Inflammatory macrophage treated with lipopolysaccharide for 4 hours (primary cell): Measurements from ENCODE around the gene AGK.
"Not testable (repeated sequence)": the region's sequence is repeated elsewhere in the genome, so short reads cannot be mapped to it uniquely, and the experiment has no call there.

ENCODE experiments used
- DNase-seq: peaks from one replicate; pipeline ENCODE4 v3.0.0-alpha.2; 2020

Gene AGK

DNA sequence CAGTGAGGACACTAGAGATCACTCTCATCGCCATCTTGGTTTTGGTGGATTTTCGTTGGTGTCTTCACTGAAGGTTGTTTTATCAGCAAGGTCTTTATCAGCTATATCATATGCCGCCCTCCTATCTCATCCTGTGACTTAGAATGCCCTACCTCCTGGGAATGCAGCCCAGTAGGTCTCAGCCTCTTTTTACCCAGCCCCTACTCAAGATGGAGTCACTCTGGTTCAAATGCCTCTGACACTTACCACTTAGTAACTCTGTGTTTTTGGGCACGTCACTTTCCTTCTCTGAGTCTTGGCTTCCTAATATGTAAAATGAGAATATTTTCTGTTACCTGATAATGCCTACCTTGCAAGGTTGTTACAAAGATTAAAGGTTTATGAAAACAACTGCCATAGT lies 37.7 kb downstream of the AGK start:
- DNase-seq = no peak

DNA sequence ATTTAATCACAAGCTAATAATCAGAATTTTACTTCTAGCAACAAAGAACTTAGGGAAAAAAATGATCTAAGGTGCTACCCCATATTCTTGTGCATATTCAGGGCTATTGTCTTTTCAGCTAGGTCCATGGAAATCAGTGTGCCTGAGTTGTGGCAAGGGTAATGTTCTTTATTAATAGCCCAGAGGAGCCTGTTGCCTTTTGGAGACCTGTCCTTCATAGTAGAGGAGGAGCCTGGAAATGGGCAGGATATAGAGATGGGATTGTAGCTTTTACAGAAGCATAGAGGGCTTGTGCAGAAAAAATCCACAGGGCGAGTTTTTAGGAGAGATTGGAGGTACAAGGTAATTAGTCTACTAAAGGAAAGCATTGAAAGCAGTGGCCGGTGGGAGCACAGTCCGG lies 38.9 kb downstream of the AGK start:
- no peak for DNase-seq

DNA sequence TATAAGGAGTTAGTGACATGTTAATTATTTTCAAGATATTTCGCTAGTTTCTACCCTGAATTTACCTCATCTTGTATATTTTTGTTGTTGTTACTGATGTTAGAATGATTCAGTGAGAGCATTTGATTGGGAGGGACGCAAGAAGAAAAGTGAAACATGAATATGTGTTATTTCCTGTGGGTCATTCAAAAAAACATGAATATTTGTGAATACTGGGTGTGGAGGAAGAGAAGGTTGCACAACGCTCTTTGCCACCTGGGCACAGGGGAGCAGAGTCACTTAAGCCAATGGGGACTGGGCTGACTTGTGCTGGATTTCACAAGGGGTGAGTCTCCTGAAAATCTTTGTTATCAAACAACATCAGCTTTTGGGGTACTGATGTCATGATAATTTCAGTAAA lies 39.5 kb downstream of the AGK start:
- DNase-seq = no peak

DNA sequence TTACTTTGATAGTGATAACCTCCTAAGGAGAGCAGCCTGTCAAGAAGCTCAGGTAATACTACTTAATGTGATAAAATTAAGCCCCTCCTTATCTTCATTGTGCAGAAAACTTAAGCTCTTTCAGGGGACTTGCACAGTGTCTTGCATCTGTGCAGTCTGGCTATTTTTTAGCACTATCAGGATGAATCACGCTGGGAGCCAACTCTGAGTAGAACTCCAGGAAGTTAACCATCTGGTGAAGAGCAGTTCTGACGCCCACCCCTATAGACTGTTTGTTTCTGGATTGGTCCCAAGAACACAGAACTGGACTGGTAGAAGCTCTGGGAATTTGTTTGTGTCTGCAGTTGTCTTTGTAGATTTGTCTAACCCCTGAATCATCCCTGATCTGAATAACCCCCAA lies 41.9 kb downstream of the AGK start:
- no peak for DNase-seq

DNA sequence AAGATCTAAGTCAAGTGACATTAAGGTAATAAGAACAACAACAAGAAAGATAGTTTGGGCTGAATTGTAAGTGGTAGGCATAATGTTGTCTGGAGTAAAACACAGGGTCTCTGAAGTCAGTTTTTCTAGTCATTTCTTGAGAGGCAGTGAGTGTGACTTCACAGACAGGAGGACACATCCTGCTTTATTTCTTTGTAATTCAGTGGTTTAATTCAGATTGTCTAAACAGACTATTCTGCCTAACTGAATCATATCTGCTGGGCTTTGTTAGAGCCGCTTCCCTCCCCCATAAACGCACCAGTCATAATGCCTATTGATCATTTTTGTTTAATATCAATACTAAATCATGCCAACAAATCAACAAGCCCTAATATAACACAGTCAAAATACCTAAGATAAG lies 46.8 kb downstream of the AGK start:
- DNase-seq = no peak

DNA sequence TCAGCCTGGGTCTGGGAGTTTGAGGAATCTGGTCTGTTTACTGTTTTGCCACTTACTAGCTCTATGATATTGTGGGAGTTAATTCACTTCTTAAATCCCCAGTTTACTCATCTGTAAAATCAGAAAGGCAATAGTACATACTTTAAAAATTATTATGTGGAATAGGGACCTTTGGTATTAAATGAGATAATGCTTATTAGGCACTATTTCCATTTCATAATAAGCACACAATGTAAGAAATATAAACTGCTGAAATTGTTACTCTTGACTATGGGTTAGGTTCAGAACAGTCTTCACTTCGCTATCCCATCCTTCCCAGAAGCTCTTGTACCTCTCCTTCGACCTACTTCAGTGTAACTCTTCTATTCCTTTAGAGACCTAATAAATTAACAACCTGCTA lies 47.2 kb downstream of the AGK start:
- DNase-seq = no peak

DNA sequence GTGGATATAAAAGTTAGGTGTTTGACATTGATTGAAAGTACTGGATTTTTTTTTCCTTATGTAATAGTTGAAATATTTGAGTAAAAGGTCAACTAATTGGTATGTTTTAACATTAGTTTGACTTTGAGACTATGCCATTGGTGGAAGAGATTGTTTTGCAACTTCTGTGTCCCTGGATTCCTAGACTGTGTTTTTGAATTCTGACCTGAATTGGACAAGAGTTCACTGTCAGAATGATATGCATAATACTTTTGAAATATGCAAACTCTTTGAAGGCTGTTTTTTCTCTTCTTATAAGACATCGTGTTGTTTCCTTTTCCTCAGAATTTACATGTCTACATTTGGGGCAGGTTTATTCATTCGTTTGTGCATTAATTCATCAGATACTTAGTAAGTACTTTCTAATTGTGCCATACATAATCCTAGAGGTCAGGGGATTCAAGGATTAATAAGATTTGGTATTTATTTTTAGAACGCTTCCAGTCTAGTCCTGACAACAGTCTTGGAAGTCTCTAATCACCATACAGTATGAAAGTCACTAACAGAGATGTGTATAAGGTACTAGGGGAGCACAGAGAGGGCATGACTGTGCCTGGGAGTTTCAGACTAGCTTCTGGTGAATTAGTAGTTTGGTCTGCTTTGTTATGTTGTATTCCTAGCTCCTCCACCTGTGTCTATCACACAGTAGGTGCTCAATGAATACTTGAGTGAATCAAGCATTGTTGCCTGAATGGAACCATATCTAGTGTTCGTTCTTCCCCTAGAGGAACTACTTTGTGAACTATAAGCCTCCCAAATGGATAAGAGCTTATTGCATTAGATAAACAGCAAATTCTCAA lies 49.2 kb downstream of the AGK start:
- DNase-seq = no peak

DNA sequence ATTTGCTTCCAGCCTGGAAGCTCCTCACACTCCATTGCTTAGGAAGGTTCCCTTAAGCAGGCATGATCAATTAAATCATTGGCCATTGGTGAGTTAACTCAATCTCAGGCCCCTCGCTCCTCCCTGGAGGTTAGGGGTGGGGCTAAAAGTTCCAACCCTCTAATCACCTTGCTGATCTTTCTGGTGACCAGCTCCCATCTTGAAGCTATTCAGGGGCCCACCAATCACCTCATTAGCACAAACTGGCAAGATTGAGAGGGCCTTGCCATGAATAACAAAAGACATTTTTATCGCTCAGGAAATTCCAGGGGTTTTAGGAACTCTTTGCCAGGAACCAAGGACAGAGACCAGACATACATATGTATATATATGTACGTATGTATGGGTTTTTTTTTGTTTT lies 58.4 kb downstream of the AGK start:
- DNase-seq = no peak

DNA sequence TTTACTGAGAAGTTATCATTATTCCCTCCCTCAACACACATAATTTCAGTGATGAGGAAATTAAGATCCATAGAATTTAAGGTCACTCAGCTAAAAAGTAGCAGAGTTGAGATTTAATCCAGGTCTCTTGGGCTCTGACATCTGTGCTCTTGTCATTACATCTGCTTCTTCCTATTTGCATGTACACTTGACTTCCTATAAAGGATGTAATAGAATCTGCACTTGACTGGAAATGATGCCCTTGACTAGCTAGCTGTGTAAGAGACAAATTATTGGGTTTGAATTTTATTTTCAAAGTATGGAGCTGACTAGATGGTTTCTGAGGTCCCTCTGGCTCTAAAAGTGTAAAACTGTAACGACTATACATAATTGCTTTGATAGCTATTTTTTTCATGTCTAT lies 59.5 kb downstream of the AGK start:
- DNase-seq = no peak

DNA sequence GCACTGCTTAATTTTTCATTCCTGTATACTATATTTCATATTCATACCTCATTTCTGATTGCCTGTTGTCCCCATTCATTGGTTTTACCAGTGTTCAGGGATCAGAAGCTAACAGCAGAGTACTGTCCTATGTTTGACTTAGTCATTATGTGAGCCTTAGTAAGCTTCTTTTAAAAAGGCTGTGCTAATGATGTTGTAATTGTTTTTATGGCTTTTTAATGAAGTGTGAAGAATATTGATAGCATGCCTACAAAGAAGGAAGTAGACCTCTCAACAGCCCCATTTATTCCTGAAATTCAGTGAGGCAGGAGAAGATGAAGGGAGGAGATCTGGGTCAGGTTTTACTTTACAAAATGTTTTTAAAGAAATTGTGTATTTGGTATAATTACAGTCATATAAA lies 61.7 kb downstream of the AGK start:
- DNase-seq = no peak

DNA sequence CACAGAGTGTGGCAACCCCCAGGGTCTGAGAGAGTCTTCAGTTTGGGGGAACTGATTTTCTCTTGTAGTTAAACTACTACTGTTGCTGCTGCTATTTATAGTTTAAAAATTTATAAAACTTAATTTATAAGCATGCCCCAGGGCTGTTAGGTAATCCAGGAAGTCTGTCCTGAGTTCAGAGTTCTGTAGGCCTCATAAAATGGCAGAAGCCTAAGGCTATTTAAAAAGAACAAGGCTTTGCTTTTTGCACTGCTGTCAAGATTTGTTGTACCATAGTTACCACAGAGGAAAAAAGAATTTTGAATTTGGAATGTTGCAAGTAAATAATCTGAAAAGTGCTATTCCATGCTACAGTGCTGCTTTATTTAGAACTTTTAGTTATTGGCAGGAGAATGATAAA lies 66.1 kb downstream of the AGK start:
- DNase-seq = no peak

DNA sequence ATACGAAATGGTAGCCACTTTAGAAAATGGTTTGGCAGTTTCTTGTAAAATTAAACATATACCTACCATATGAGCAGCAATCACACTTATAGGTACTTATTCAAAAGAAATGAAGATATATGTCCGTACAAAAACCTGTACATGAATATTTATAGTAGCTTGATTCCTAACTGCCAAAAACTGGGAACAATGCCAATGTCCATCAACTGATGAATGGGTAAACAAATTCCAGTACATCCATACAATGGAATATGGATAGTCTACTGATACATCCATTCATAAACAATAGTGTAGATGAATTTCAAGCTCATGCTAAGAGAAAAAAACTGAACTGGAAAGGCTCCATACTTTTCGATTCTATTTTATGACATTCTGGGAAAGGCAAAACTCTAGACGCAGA lies 68.5 kb downstream of the AGK start:
- no peak for DNase-seq

DNA sequence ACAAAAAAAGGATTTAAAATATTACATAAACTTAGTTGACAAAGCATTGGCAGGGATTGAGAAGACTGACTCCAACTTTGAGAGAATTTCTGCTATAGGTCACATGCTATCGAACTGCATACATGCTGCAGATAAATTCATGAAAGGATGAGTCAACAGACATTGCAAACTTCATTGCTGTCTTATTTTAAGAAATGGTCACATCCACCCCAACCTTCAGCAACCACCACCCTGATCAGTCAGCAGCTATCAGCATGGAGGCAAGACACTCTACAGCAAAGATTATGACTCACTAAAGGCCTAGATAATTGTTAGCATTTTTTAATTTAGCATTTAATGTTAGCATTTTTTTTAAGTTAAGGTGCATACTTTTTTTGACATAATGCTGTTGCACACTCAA lies 73.6 kb downstream of the AGK start:
- DNase-seq = no peak

DNA sequence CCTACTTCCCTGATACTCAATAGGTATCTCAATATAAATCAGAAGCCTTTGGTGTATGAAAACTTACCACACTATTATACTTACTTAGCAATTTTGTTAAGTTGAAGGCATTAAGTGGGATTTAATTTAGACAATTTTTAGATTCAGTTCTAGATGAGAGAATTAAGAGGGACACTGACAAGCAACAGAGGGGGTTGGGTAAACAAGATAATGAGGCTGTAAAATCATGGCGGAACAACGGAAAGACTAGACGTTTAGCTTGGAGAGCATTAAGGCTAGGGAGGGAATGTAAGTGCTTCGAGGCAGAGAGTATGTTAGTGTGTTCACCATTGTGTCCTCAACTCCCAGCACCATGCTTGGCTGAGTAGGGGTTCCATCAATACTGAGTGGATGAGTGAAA lies 79.4 kb downstream of the AGK start:
- DNase-seq = no peak

DNA sequence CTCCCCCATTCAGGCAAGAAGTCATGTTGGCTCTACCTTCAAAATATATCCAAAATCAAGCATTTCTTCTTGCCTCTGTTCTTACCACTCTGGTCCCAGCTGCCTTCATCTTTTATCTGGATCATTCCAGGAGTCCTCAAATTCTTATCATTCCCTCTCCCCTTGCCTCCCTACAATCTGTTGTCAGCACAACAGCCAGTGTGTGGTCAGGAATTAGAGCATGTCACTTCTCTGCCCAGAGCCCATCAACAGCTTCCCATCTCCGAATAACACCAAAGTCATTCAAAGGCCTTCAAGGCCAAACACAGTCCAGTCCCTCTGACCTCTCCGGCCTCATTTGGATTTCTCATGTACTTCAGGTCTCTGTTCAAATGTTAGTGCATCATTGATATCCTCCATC lies 80.3 kb downstream of the AGK start:
- no peak for DNase-seq

DNA sequence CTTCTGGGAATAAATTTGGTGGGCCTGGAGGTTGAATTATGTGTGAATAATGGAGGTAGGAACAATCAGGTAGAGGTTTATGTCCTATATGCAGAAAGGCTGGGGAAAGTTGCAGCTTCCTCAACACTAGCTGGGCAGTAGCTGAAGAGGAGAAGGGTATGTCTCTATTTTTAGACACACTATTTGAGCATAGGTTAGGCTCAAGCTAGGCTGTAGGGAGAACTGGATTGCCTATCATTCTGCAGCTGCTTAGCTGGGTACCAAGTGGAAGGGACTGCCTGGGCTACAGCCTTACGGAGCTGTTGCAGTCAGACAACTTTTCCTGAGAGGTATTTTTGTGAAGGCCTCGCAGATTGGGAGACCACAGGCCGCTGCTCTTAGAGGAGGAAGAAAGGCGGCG lies 82.9 kb downstream of the AGK start:
- no peak for DNase-seq

DNA sequence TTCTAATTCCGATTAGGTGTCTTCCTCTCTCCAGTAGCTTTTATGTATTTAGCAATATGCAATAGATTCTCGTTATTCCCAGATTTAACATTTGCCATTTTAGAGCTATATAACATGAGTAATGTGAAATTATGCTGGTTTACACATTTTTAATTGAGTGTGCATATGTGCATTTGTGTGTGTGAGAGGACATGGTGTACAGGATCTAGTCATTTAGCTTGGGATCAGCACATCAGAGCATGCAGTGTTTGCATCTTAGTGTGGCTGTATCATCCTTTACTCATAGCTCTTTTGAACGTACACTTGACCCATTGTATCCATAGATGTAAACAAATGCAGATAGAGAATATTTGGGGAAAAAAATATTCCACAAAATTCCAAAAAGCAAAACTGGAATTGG lies 84.8 kb downstream of the AGK start:
- DNase-seq = no peak

DNA sequence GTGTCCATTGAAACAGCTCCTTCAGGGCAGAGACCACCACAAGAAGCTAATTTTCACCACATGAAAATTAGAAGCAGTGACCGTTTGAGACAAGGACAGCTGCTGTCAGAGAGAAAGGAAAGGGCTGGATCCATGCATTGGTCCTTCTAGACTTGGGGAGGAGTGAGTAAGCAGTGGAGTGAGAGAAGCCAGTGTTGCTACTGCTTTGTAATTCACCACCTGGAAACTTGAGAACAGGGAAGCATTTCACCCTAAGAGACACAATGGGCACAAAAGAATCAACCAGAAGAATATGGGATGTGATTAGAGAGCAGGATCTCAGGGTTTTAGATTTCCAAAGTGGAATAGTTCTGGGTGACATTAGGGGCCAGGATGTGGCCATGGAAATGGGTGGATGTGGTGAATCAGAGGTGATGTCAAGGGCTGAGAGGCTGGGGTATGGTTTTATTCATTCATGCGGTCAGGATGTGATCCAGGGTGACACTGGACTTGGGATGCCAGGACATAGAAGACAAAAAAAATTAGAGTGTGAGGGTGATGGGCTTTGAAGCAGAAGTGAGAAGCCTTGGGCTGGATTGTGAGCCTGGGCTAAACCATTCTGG lies 89.1 kb downstream of the AGK start:
- no peak for DNase-seq

DNA sequence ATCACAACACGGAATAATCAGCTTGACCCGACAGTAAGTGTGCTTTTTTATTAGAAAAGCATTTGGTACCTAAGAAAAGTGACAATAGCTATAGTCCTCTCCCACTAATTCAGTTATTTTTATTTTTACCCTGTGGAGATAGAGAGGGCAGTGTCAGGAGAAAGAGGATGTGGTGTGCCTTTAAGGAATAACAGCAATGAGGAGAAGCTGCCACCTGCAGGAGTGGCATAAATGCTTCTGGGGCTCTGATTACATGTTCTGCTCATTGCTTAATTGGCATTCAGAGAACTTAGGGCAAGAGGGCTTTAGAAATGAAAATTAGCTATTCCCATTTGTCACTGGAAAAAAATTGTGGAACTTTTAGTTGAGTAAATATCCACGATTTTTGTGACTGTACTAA lies 90.7 kb downstream of the AGK start:
- DNase-seq = no peak

DNA sequence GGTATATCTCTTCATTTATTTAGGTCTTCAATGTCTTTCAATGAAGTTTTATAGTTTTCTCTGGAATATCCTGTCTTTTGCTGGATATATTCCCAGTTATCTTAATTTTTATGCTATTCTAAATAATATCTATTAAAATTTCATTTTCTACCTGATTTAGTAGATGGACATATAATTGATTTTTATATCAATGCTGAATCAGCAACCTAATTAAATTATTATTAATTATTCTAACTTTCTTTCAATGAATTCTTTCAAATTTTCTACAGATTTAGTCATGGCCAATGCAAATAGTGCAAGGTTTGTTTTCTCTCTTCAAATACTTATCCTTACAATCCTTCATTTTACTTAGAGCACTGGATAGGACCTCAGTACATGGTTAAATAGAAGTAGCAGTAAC lies 94.0 kb downstream of the AGK start:
- DNase-seq = no peak

DNA sequence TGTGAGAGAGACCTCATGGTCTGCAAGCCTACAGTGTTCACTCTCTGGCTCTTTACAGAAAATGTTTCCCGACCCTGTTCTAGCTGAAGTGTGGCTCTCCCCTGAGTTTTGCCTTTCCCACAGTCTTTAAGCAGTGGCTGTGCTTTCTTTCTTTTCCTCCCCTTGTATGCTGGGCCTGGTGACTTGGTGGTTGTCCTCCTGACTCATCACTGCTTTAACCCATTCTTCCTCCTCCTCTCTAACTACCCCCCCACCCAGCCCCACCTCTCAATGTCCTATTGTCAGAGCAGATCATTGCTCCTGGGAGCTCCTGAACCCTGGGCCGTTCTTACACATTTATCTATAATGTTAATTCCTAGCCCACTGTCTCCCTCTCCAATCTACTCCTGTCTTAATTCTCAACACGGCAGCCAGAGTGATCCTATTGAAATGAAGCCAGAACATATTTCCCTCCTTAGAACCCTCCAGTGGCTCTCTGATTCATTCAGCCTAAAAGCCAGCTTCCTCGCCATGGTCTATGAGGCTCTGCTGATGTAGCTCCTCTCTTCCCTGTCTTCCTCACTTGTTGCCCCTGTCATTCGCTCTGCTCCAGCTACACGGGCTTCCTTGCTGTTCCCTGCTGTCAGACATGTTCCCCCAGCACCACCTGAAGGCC lies 95.7 kb downstream of the AGK start:
- no peak for DNase-seq

DNA sequence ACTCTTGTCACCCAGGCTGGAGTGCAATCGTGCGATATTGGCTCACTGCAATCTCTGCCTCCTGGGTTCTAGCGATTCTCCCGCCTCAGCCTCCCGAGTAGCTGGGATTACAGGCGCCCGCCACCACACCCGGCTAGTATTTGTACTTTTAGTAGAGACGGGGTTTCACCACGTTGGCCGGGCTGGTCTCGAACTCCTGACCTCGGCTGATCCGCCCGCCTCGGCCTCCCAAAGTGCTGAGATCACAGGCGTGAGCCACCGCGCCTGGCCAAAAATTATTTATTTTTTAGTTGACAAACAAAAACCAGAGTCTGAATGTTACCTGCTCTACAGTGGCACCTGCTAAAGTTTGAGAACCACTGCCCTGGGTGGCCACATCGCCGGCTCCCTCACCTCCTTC lies 96.5 kb downstream of the AGK start:
- not testable (repeated sequence) for DNase-seq

DNA sequence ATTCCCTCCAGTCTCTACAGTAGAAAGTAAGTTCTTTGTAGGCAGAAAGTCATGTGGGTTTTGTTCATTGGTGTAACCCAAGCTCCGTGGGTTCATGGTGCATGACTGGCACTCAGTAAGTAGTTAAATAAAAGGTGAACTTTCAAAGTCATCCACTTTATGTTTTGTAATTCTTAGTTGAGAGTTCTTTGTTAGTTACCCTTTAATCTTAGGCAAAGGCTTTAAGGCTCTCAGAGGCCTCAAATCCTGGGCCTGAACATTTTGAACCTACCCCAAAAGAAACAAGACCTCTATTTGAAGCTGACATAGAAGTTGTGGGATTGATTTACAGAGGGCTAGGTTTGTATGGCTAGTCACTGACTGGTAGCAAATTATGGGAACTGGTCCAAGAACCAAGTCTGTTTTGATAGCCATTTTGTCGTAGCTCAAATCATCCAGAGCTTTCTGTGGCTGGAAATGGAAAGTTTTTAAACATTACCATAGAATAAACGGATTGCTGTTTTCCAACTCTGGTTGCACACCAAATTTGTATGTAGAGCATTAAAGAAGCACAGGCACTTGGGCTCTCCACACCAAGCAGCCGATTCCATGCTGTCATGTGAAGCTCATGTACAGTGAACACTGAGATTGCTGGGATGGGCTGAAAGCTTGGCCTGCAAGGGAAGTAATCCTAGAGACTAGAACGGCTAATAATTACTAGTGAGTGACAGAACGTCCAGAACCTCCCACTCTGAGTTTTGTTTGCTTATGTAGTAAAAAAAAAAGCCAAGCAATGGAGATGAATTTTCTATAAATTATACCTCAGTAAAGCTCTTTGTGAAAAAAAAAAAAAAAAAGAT lies 97.3 kb downstream of the AGK start:
- no peak for DNase-seq
